Liver (tissue), 9 donors: ENCODE measurements around the gene FBXO22. TPM values are rescaled to one million over a fixed set of nuclear protein-coding genes. Genes with fewer than 3 reads are reported as not detected.

Experiments
- DNase-seq: peaks from one replicate; pipeline ENCODE4 v3.0.0-alpha.2; 2017; ENCODE audit warnings: low spot score
- H3K27ac ChIP-seq, 2 donors: one replicate each; pipeline ENCODE4 v1.7.0; 2013; ENCODE audit warnings: inconsistent platforms in 2 of 2, low read length in 2 of 2, control low read depth in 1 of 2, low read depth in 1 of 2, mild to moderate bottlenecking in 1 of 2
- H3K27me3 ChIP-seq, 4 donors: one replicate each; pipeline versions ENCODE4 v1.6.1 to v1.7.0; 2013; ENCODE audit warnings: low read length in 3 of 4, inconsistent platforms in 1 of 4, mild to moderate bottlenecking in 1 of 4, moderate library complexity in 1 of 4; ENCODE audit not compliant: control insufficient read depth in 4 of 4, insufficient read depth in 4 of 4
- H3K36me3 ChIP-seq, 4 donors: one replicate each; pipeline versions ENCODE4 v1.6.1 to v1.7.0; 2013; ENCODE audit warnings: low read length in 3 of 4, mild to moderate bottlenecking in 3 of 4, low read depth in 1 of 4, moderate library complexity in 1 of 4; ENCODE audit not compliant: control insufficient read depth in 4 of 4, insufficient read depth in 3 of 4
- H3K4me1 ChIP-seq, 4 donors: one replicate each; pipeline versions ENCODE4 v1.6.1 to v1.7.0; 2013; ENCODE audit warnings: low read length in 3 of 4, mild to moderate bottlenecking in 3 of 4, moderate library complexity in 1 of 4; ENCODE audit not compliant: control insufficient read depth in 4 of 4, insufficient read depth in 4 of 4
- H3K4me3 ChIP-seq, 3 donors: one replicate each; pipeline versions ENCODE4 v1.6.1 to v1.7.0; 2013; ENCODE audit warnings: low read length in 3 of 3, control low read depth in 1 of 3, low read depth in 1 of 3, mild to moderate bottlenecking in 1 of 3
- H3K9ac ChIP-seq, 2 donors: one replicate each; pipeline ENCODE4 v1.7.0; 2013; ENCODE audit warnings: low read length in 2 of 2, mild to moderate bottlenecking in 2 of 2, moderate library complexity in 2 of 2, control low read depth in 1 of 2, low read depth in 1 of 2
- H3K9me3 ChIP-seq, 4 donors: one replicate each; pipeline versions ENCODE4 v1.6.1 to v1.7.0; 2013; ENCODE audit warnings: low read length in 3 of 4; ENCODE audit not compliant: control insufficient read depth in 4 of 4
- EGR1 ChIP-seq, 2 donors: IDR thresholded peaks; 2 replicates each; pipeline ENCODE4 v1.6.1; 2016 to 2018; ENCODE audit warnings: antibody characterized with exemption in 2 of 2, low read depth in 2 of 2
- FOXA1 ChIP-seq: IDR thresholded peaks from 2 replicates; pipeline ENCODE4 v1.6.1; 2016; ENCODE audit warnings: antibody characterized with exemption
- FOXA2 ChIP-seq: IDR thresholded peaks from 2 replicates; pipeline ENCODE4 v1.6.1; 2016; ENCODE audit warnings: antibody characterized with exemption
- GABPA ChIP-seq, 2 donors: IDR thresholded peaks in 1 of 2; conservative IDR thresholded peaks in 1 of 2; 2 replicates each; pipeline ENCODE4 v1.6.1; 2016; ENCODE audit warnings: antibody characterized with exemption in 2 of 2, mild to moderate bottlenecking in 1 of 2, moderate library complexity in 1 of 2
- HNF4A ChIP-seq, 2 donors: conservative IDR thresholded peaks; 2 replicates each; pipeline ENCODE4 v1.6.1; 2016; ENCODE audit warnings: antibody characterized with exemption in 2 of 2, mild to moderate bottlenecking in 2 of 2
- HNF4G ChIP-seq: IDR thresholded peaks from 2 replicates; pipeline ENCODE4 v1.6.1; 2016; ENCODE audit warnings: antibody characterized with exemption
- JUND ChIP-seq, 2 donors: IDR thresholded peaks; 2 replicates each; pipeline ENCODE4 v1.6.1; 2016; ENCODE audit warnings: antibody characterized with exemption in 2 of 2
- NR2F2 ChIP-seq: IDR thresholded peaks from 2 replicates; pipeline ENCODE4 v1.6.1; 2016; ENCODE audit warnings: antibody characterized with exemption
- RAD21 ChIP-seq, 2 donors: IDR thresholded peaks; 2 replicates each; pipeline ENCODE4 v1.6.1; 2016; ENCODE audit warnings: antibody characterized with exemption in 2 of 2, mild to moderate bottlenecking in 2 of 2
- RXRA ChIP-seq, 2 donors: IDR thresholded peaks; 2 replicates each; pipeline ENCODE4 v1.6.1; 2017 to 2018; ENCODE audit warnings: antibody characterized with exemption in 2 of 2, mild to moderate bottlenecking in 1 of 2
- SP1 ChIP-seq: IDR thresholded peaks from 2 replicates; pipeline ENCODE4 v1.6.1; 2018; ENCODE audit warnings: antibody characterized with exemption, mild to moderate bottlenecking
- TAF1 ChIP-seq: conservative IDR thresholded peaks from 2 replicates; pipeline ENCODE4 v1.6.1; 2016; ENCODE audit warnings: antibody characterized with exemption, mild to moderate bottlenecking
- YY1 ChIP-seq: IDR thresholded peaks from 2 replicates; pipeline ENCODE4 v1.6.1; 2016; ENCODE audit warnings: antibody characterized with exemption, mild to moderate bottlenecking
- WGBS: extraction: QIAGEN DNeasy Blood & Tissue Kit; methylation state at CpG from one replicate; pipeline ENCODE4 v1.1.7; 2013; 5-methylcytosine and 5-hydroxymethylcytosine counted together
- polyA plus RNA-seq, 2 donors: library from polyadenylated mRNA; stranded (reverse) in 1 of 2; unstranded in 1 of 2; fragments of 200-250 nt in 1 of 2; fragments of >200 nt in 1 of 2; fragmentation: Nextera tagmentation in 1 of 2; extraction: Ambion mirVana in 1 of 2; gene quantifications; one replicate each; pipeline versions ENCODE4 v1.2.1 to v1.2.3, GENCODE V29; 2013 to 2015
- total RNA-seq, 2 donors: library from RNA; depleted of rRNA; stranded (reverse); fragments of >200 nt; gene quantifications; one replicate each; pipeline ENCODE4 v1.2.3, GENCODE V29; 2014
- TF ChIP-seq, protein P1 (sequence below): fragments of 150-350 bp; IDR thresholded peaks from 2 replicates; pipeline ENCODE4 v1.5.1; 2017; ENCODE audit warnings: improper control_type of control experiment, low read depth, low read length; ENCODE audit not compliant: missing input control
- TF ChIP-seq, protein P2 (sequence below): IDR thresholded peaks from 2 replicates; pipeline ENCODE4 v1.6.1; 2016; ENCODE audit warnings: antibody characterized with exemption, mild to moderate bottlenecking
- TF ChIP-seq, protein P3 (sequence below): IDR thresholded peaks from 2 replicates; pipeline ENCODE4 v1.6.1; 2016; ENCODE audit warnings: antibody characterized with exemption
- TF ChIP-seq, protein P4 (sequence below): IDR thresholded peaks from 2 replicates; pipeline ENCODE4 v1.6.1; 2016; ENCODE audit warnings: antibody characterized with exemption
- TF ChIP-seq, protein P5 (sequence below): IDR thresholded peaks from 2 replicates; pipeline ENCODE4 v1.6.1; 2016; ENCODE audit warnings: antibody characterized with exemption
- donor health status: healthy.
- donor health status: healthy.
- donor health status: healthy.
- donor health status: healthy.
- donor health status: healthy.

FBXO22 gene
- total and polyA plus RNA-seq, 4 donors, result 16.8 to 40.8 (median 31.8) TPM

DNA sequence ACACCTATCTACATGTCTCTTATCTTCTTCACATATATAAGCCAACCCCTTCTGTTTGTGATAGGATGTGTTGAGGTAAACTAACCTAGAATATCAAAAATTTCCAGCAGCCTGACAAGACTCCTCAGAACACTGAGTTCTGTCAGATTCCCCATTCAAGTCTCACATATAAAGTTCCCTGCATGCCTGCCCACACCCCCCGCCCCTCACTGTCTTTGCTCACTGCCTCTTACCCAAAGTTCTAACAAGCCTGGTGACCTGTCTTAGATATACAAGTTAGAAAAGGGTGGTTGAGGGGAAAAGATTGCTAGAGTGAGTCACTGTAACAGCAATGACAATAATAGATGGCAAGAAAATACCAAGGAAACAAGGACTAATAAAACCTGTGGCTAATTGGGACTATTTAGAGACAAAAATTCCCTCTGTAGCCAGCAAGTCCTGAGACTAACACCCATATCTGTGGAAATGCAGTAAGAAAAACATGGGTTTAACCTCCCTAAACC, 40.1 kb downstream of the FBXO22 start (continued):
- TF ChIP-seq, protein P1, sequence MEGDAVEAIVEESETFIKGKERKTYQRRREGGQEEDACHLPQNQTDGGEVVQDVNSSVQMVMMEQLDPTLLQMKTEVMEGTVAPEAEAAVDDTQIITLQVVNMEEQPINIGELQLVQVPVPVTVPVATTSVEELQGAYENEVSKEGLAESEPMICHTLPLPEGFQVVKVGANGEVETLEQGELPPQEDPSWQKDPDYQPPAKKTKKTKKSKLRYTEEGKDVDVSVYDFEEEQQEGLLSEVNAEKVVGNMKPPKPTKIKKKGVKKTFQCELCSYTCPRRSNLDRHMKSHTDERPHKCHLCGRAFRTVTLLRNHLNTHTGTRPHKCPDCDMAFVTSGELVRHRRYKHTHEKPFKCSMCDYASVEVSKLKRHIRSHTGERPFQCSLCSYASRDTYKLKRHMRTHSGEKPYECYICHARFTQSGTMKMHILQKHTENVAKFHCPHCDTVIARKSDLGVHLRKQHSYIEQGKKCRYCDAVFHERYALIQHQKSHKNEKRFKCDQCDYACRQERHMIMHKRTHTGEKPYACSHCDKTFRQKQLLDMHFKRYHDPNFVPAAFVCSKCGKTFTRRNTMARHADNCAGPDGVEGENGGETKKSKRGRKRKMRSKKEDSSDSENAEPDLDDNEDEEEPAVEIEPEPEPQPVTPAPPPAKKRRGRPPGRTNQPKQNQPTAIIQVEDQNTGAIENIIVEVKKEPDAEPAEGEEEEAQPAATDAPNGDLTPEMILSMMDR, result no peak
- TF ChIP-seq NR2F2, result no peak
- TF ChIP-seq JUND (IDR thresholded peaks at IDR 0.05), result no peak
- no peak for TF ChIP-seq YY1
- TF ChIP-seq FOXA1, result no peak
- TF ChIP-seq HNF4A (conservative IDR thresholded peaks at IDR 0.05), result no peak

DNA sequence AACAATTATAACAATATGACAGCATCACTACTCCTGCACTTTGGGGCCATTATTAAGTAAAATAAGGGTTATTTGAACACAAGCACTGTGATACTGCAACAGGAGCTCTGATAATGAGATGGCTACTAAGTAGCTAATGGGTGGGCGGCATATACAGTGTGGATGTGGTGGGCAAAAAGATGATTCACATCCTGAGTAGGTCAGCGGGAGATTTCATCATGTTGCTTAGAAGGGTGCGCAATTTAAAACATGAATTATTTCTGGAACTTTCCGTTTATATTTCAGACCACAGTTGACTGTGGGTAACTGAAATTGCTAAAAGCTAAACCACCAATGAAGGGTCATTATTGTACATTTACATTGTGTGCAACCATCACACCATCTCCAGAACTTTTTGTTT, 42.3 kb downstream of the FBXO22 start:
- TF ChIP-seq NR2F2 (no peak), EGR1 (IDR thresholded peaks at IDR 0.05; ENCODE audit: low read depth in 2 of 2) (no peak), HNF4G (no peak)
- Histone ChIP-seq H3K27me3 (no peaks in the 10 kb centered on the region), H3K27ac (no peak overlapping the region), H3K9ac (no peak overlapping the region), H3K4me3 (no peak overlapping the region), H3K36me3 (no peaks in the 10 kb centered on the region), H3K9me3 (no peaks in the 10 kb centered on the region), H3K4me1 (no peaks in the 10 kb centered on the region)
- WGBS, result 82% methylated on average over 4 of the region's 4 CpGs
- no peak for DNase-seq

DNA sequence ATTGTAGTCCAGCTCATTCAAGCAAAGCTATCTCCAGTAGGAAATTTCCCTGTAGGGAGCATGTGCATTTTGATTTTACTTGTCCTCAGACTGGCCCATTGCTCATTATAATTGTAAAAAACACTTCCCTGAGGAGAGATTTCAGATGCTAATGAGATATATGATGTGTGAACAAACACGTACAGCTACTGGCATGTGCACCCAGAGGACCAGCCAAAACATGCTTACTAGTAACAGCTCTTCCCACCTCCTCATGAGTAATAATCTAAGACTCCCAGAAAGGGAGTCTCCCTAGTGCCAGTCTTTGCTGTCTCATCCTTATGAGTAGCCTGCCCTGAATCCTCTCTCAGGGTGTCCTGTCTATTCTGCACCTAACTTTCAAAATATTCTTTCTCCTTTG, 43.4 kb downstream of the FBXO22 start:
- no peaks in the 10 kb centered on the region for H3K36me3 ChIP-seq
- no peaks in the 10 kb centered on the region for H3K9me3 ChIP-seq
- WGBS, result 75% methylated on average over 1 of the region's 1 CpG
- no peaks in the 10 kb centered on the region for H3K27me3 ChIP-seq
- DNase-seq, result no peak
- H3K4me3 ChIP-seq, result no peak overlapping the region
- H3K27ac ChIP-seq, result no peak overlapping the region
- no peaks in the 10 kb centered on the region for H3K4me1 ChIP-seq
- no peak for TF ChIP-seq GABPA (IDR thresholded peaks at IDR 0.05 in 1 of 2, conservative IDR thresholded peaks at IDR 0.05 in 1 of 2)
- TF ChIP-seq, protein P2, sequence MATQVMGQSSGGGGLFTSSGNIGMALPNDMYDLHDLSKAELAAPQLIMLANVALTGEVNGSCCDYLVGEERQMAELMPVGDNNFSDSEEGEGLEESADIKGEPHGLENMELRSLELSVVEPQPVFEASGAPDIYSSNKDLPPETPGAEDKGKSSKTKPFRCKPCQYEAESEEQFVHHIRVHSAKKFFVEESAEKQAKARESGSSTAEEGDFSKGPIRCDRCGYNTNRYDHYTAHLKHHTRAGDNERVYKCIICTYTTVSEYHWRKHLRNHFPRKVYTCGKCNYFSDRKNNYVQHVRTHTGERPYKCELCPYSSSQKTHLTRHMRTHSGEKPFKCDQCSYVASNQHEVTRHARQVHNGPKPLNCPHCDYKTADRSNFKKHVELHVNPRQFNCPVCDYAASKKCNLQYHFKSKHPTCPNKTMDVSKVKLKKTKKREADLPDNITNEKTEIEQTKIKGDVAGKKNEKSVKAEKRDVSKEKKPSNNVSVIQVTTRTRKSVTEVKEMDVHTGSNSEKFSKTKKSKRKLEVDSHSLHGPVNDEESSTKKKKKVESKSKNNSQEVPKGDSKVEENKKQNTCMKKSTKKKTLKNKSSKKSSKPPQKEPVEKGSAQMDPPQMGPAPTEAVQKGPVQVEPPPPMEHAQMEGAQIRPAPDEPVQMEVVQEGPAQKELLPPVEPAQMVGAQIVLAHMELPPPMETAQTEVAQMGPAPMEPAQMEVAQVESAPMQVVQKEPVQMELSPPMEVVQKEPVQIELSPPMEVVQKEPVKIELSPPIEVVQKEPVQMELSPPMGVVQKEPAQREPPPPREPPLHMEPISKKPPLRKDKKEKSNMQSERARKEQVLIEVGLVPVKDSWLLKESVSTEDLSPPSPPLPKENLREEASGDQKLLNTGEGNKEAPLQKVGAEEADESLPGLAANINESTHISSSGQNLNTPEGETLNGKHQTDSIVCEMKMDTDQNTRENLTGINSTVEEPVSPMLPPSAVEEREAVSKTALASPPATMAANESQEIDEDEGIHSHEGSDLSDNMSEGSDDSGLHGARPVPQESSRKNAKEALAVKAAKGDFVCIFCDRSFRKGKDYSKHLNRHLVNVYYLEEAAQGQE, result no peak
- TF ChIP-seq NR2F2, result no peak
- no peak for TF ChIP-seq HNF4A (conservative IDR thresholded peaks at IDR 0.05)
- TF ChIP-seq RAD21 (IDR thresholded peaks at IDR 0.05), result no peak
- TF ChIP-seq FOXA2, result no peak
- TF ChIP-seq EGR1 (IDR thresholded peaks at IDR 0.05; ENCODE audit: low read depth in 2 of 2), result no peak
- TF ChIP-seq, protein P3, sequence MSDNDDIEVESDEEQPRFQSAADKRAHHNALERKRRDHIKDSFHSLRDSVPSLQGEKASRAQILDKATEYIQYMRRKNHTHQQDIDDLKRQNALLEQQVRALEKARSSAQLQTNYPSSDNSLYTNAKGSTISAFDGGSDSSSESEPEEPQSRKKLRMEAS, result no peak
- no peak for TF ChIP-seq HNF4G
- TF ChIP-seq RXRA (IDR thresholded peaks at IDR 0.05), result no peak
- TF ChIP-seq, protein P4, sequence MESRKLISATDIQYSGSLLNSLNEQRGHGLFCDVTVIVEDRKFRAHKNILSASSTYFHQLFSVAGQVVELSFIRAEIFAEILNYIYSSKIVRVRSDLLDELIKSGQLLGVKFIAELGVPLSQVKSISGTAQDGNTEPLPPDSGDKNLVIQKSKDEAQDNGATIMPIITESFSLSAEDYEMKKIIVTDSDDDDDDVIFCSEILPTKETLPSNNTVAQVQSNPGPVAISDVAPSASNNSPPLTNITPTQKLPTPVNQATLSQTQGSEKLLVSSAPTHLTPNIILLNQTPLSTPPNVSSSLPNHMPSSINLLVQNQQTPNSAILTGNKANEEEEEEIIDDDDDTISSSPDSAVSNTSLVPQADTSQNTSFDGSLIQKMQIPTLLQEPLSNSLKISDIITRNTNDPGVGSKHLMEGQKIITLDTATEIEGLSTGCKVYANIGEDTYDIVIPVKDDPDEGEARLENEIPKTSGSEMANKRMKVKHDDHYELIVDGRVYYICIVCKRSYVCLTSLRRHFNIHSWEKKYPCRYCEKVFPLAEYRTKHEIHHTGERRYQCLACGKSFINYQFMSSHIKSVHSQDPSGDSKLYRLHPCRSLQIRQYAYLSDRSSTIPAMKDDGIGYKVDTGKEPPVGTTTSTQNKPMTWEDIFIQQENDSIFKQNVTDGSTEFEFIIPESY, result no peak
- no peak for TF ChIP-seq TAF1
- TF ChIP-seq, protein P1, result no peak
- TF ChIP-seq, protein P5, sequence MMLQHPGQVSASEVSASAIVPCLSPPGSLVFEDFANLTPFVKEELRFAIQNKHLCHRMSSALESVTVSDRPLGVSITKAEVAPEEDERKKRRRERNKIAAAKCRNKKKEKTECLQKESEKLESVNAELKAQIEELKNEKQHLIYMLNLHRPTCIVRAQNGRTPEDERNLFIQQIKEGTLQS, result no peak
- no peak for TF ChIP-seq FOXA1
- no peak for TF ChIP-seq JUND (IDR thresholded peaks at IDR 0.05)
- no peak for TF ChIP-seq SP1
- no peak for TF ChIP-seq YY1
- H3K9ac ChIP-seq, result no peak overlapping the region
